Panc1 (cell line): ENCODE results near the gene DTHD1.

Experiments used
- CTCF ChIP-seq: fragments of 450-650 bp; IDR thresholded peaks from 2 replicates; pipeline ENCODE4 v1.5.1; 2017; ENCODE audit warnings: mild to moderate bottlenecking
- POLR2AphosphoS5 ChIP-seq: IDR thresholded peaks from 2 replicates; pipeline ENCODE4 v1.6.1; 2012; ENCODE audit warnings: mild to moderate bottlenecking, low read depth, low read length, moderate library complexity

DNA sequence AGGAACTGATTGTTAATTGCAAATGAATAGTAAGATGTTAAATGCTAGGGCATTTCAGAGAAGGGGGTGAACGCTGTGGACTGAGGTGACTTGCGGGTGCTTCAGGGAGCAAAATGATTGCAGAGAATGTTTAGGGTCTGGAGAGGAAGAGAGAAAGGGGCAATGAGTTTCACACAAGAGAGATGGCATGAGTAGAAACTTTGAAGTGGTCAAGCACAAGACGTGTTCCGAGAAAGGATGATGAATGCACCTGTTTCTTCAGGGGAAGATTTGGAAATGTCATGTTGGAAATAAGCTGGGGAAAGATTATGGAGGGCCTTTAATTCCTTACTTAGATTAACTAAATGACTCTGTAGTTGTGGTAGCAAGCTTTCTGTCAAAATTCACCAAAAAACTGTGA is 43.4 kb downstream of the DTHD1 start:
- TF ChIP-seq CTCF (no peak), POLR2AphosphoS5 (no peak)
